CD14-positive monocyte (primary cell): Measurements from ENCODE around the gene SNCB. TPM values are rescaled to one million over a fixed set of nuclear protein-coding genes. Genes with fewer than 3 reads are reported as not detected.

Experiments used
- DNase-seq, 3 donors: peaks; one replicate each; pipeline ENCODE4 v3.0.0-alpha.2; 2011 to 2022
- H2AFZ ChIP-seq: 2 replicates; pipeline ENCODE4 v1.6.0; 2012; ENCODE audit warnings: mild to moderate bottlenecking, low read depth, low read length, inconsistent platforms; ENCODE audit not compliant: insufficient read depth, poor library complexity, severe bottlenecking
- H3K27ac ChIP-seq, 2 donors: 1 replicate in 1 of 2; 2 replicates in 1 of 2; pipeline ENCODE4 v1.5.1; 2012 to 2013; ENCODE audit warnings: low read length in 2 of 2, control low read depth in 1 of 2, inconsistent platforms in 1 of 2, low read depth in 1 of 2, mild to moderate bottlenecking in 1 of 2
- H3K27me3 ChIP-seq, 2 donors: one replicate each; pipeline versions ENCODE4 v1.6.0 to v1.6.1; 2011 to 2013; ENCODE audit warnings: low read length in 2 of 2; ENCODE audit not compliant: control insufficient read depth in 2 of 2, insufficient read depth in 2 of 2
- H3K36me3 ChIP-seq, 2 donors: replicated peaks in 1 of 2; 1 replicate in 1 of 2; 2 replicates in 1 of 2; pipeline versions ENCODE4 v1.5.1 to v1.6.1; 2012 to 2013; ENCODE audit warnings: low read length in 2 of 2, control low read depth in 1 of 2, inconsistent platforms in 1 of 2, mild to moderate bottlenecking in 1 of 2; ENCODE audit not compliant: insufficient read depth in 2 of 2, control insufficient read depth in 1 of 2
- H3K4me1 ChIP-seq, 2 donors: 1 replicate in 1 of 2; 2 replicates in 1 of 2; pipeline versions ENCODE4 v1.5.1 to v1.6.1; 2012 to 2013; ENCODE audit warnings: low read length in 2 of 2, control low read depth in 1 of 2, inconsistent platforms in 1 of 2, mild to moderate bottlenecking in 1 of 2, moderate library complexity in 1 of 2; ENCODE audit not compliant: insufficient read depth in 2 of 2, control insufficient read depth in 1 of 2
- H3K4me2 ChIP-seq: replicated peaks from 2 replicates; pipeline ENCODE3; 2012; ENCODE audit warnings: low read length, moderate library complexity, mild to moderate bottlenecking; ENCODE audit not compliant: poor library complexity, severe bottlenecking; ENCODE audit errors: extremely low read depth
- H3K4me3 ChIP-seq, 3 experiments: fragments of 200-600 bp in 1 of 3; sonication (generic) in 1 of 3; replicated peaks in 1 of 3; 1 replicate in 2 of 3; 2 replicates in 1 of 3; pipeline ENCODE4 v1.5.1; 2011 to 2013; ENCODE audit warnings: low read length in 3 of 3, mild to moderate bottlenecking in 3 of 3, control low read depth in 2 of 3, low read depth in 2 of 3, inconsistent platforms in 1 of 3, moderate library complexity in 1 of 3
- H3K79me2 ChIP-seq: 2 replicates; pipeline ENCODE4 v1.6.0; 2012; ENCODE audit warnings: mild to moderate bottlenecking, control low read depth, inconsistent platforms, low read length, moderate library complexity; ENCODE audit not compliant: insufficient read depth
- H3K9ac ChIP-seq: 2 replicates; pipeline ENCODE4 v1.6.0; 2017; ENCODE audit warnings: low read length, mild to moderate bottlenecking; ENCODE audit not compliant: insufficient read depth, poor library complexity, severe bottlenecking
- H3K9me3 ChIP-seq, 2 donors: replicated peaks in 1 of 2; 1 replicate in 1 of 2; 2 replicates in 1 of 2; pipeline versions ENCODE4 v1.5.1 to v1.6.1; 2012 to 2013; ENCODE audit warnings: low read length in 2 of 2, control low read depth in 1 of 2; ENCODE audit not compliant: control insufficient read depth in 1 of 2, insufficient read depth in 1 of 2
- H4K20me1 ChIP-seq: 2 replicates; pipeline ENCODE4 v1.6.0; 2012; ENCODE audit warnings: mild to moderate bottlenecking, low read length, control low read depth, moderate library complexity; ENCODE audit not compliant: insufficient read depth
- H3K27ac Mint-ChIP-seq, 7 donors: one replicate each; pipeline ENCODE4 v1.8.0; 2020; ENCODE audit warnings: mild to moderate bottlenecking in 7 of 7, mixed read lengths in 7 of 7, moderate library complexity in 6 of 7, inconsistent platforms in 2 of 7
- H3K27me3 Mint-ChIP-seq, 3 donors: one replicate each; pipeline ENCODE4 v1.8.0; 2021 to 2022; ENCODE audit warnings: low read depth in 3 of 3, mild to moderate bottlenecking in 3 of 3, mixed read lengths in 3 of 3, moderate library complexity in 3 of 3, inconsistent platforms in 1 of 3
- H3K36me3 Mint-ChIP-seq, 2 donors: one replicate each; pipeline ENCODE4 v1.8.0; 2020; ENCODE audit warnings: mixed read lengths in 2 of 2, inconsistent platforms in 1 of 2, mild to moderate bottlenecking in 1 of 2
- H3K4me1 Mint-ChIP-seq: one replicate; pipeline ENCODE4 v1.8.0; 2020; ENCODE audit warnings: mild to moderate bottlenecking, mixed read lengths
- H3K4me3 Mint-ChIP-seq, 2 donors: one replicate each; pipeline ENCODE4 v1.8.0; 2020; ENCODE audit warnings: mild to moderate bottlenecking in 2 of 2, mixed read lengths in 2 of 2, moderate library complexity in 1 of 2
- H3K9me3 Mint-ChIP-seq, 7 donors: one replicate each; pipeline ENCODE4 v1.8.0; 2020 to 2022; ENCODE audit warnings: mixed read lengths in 7 of 7, mild to moderate bottlenecking in 6 of 7, moderate library complexity in 6 of 7, inconsistent platforms in 2 of 7
- CTCF ChIP-seq: fragments of 200-600 bp; IDR thresholded peaks from one replicate; pipeline ENCODE4 v1.8.0; 2022; ENCODE audit warnings: antibody characterized with exemption, mild to moderate bottlenecking
- WGBS: methylation state at CpG from one replicate; pipeline ENCODE4 v1.1.5; 2013; ENCODE audit warnings: missing lambda C conversion rate; ENCODE audit not compliant: insufficient coverage; 5-methylcytosine and 5-hydroxymethylcytosine counted together
- intact Hi-C, 2 donors: fragments of 100-400 bp; cut with micrococcal nuclease; formaldehyde crosslinking; loops; one replicate each; pipeline versions ENCODE4 v1.15.0 to v1.15.1; 2023
- polyA plus RNA-seq, 3 donors: library from polyadenylated mRNA; depleted of rRNA in 1 of 3; unstranded in 2 of 3; stranded (reverse) in 1 of 3; fragments of 300-500 nt in 2 of 3; fragments of >200 nt in 1 of 3; fragmentation: Illumina TruSeq in 2 of 3; gene quantifications; 1 replicate in 2 of 3; 2 replicates in 1 of 3; pipeline ENCODE4 v1.2.3, GENCODE V29; 2012 to 2021

The SNCB gene
- polyA plus RNA-seq, 3 donors, result not detected

GRCh38 chr5:176619203-176619568 is 11.1 kb downstream of the SNCB start:
- Histone ChIP-seq H4K20me1 (no peaks in the 10 kb centered on the region), H3K27ac (no peak overlapping the region), H3K9me3 (peaks cover 14 to 28% of the 10 kb centered on the region in 2 donors), H3K4me1 (peaks cover 19 to 24% of the 10 kb centered on the region in 2 donors), H3K27me3 (peaks cover 22 to 59% of the 10 kb centered on the region in 2 donors), H3K4me2 (peak overlapping the region; percentile 33), H3K36me3 (no peaks in the 10 kb centered on the region), H3K9ac (no peak overlapping the region), H3K4me3 (peak overlapping the region in 1 of 3 experiments; percentile 24), H3K79me2 (no peaks in the 10 kb centered on the region), H2AFZ (no peak overlapping the region)
- H3K27ac Mint-ChIP-seq, result no peak overlapping the region
- H3K4me3 Mint-ChIP-seq, result peak overlapping the region in 1 of 2 donors; percentile 89
- peaks cover 60 to 79% (median 65%) of the 10 kb centered on the region in 3 donors for H3K27me3 Mint-ChIP-seq
- TF ChIP-seq CTCF, result no peak
- WGBS, result 4% methylated on average over 22 of the region's 31 CpGs
- peaks cover 0 to 29% (median 19%) of the 10 kb centered on the region in 7 donors for H3K9me3 Mint-ChIP-seq
- intact Hi-C loops, result no loop called here
- DNase-seq, result peak in 2 of 3 donors; percentile 19 to 20
- H3K4me1 Mint-ChIP-seq, result peaks cover 20% of the 10 kb centered on the region
- peaks cover 6% of the 10 kb centered on the region in 2 donors for H3K36me3 Mint-ChIP-seq

- WGBS, result 6% methylated on average over 11 of the region's 19 CpGs
- peaks cover 22 to 57% of the 10 kb centered on the region in 2 donors for H3K27me3 ChIP-seq
- intact Hi-C loops, result no loop called here
- peak overlapping the region in 1 of 3 experiments; percentile 24 for H3K4me3 ChIP-seq
- DNase-seq, result no peak
- H3K27me3 Mint-ChIP-seq, result peaks cover 61 to 78% (median 64%) of the 10 kb centered on the region in 3 donors
- peaks cover 19 to 24% of the 10 kb centered on the region in 2 donors for H3K4me1 ChIP-seq
- H3K27ac ChIP-seq, result no peak overlapping the region
- H3K36me3 Mint-ChIP-seq, result peaks cover 6% of the 10 kb centered on the region in 2 donors
- no peak overlapping the region for H3K27ac Mint-ChIP-seq
- H4K20me1 ChIP-seq, result no peaks in the 10 kb centered on the region
- peaks cover 0 to 29% (median 19%) of the 10 kb centered on the region in 7 donors for H3K9me3 Mint-ChIP-seq
- H3K4me2 ChIP-seq, result peak overlapping the region; percentile 33
- H2AFZ ChIP-seq, result no peak overlapping the region
- no peaks in the 10 kb centered on the region for H3K36me3 ChIP-seq
- H3K9me3 ChIP-seq, result peaks cover 14 to 28% of the 10 kb centered on the region in 2 donors
- H3K4me1 Mint-ChIP-seq, result peaks cover 20% of the 10 kb centered on the region
- no peak for TF ChIP-seq CTCF
- H3K9ac ChIP-seq, result no peak overlapping the region
- peak overlapping the region; percentile 31 to 81 for H3K4me3 Mint-ChIP-seq
- H3K79me2 ChIP-seq, result no peaks in the 10 kb centered on the region
Measured at GRCh38 chr5:176618783-176619182, 11.6 kb downstream of the SNCB start.
